Progenitor cell of endocrine pancreas (in vitro differentiated cells): Measurements from ENCODE around the gene TRIOBP. TPM values are rescaled to one million over a fixed set of nuclear protein-coding genes. Genes with fewer than 3 reads are reported as not detected.

Experiments used
- DNase-seq: peaks from one replicate; pipeline ENCODE4 v3.0.0; 2021; ENCODE audit warnings: low spot score; ENCODE audit not compliant: unreplicated experiment
- H3K27ac Mint-ChIP-seq: 2 replicates; pipeline ENCODE4 v1.8.0; 2021; ENCODE audit warnings: mild to moderate bottlenecking, moderate library complexity, mixed read lengths
- H3K27me3 Mint-ChIP-seq: 2 replicates; pipeline ENCODE4 v1.8.0; 2021; ENCODE audit warnings: mixed read lengths
- H3K36me3 Mint-ChIP-seq: 2 replicates; pipeline ENCODE4 v1.8.0; 2022; ENCODE audit warnings: mixed read lengths; ENCODE audit not compliant: insufficient read depth
- H3K4me1 Mint-ChIP-seq: 2 replicates; pipeline ENCODE4 v1.8.0; 2021; ENCODE audit warnings: low read depth, mixed read lengths
- H3K4me3 Mint-ChIP-seq: 2 replicates; pipeline ENCODE4 v1.8.0; 2021; ENCODE audit warnings: low read depth, mild to moderate bottlenecking, moderate library complexity, mixed read lengths
- H3K9me3 Mint-ChIP-seq: 2 replicates; pipeline ENCODE4 v1.8.0; 2021; ENCODE audit warnings: low read depth, mixed read lengths
- CTCF ChIP-seq: fragments of 200-600 bp; sonication (generic); IDR thresholded peaks from one replicate; pipeline ENCODE4 v1.5.0; 2021; ENCODE audit warnings: antibody characterized with exemption, mild to moderate bottlenecking; ENCODE audit not compliant: unreplicated experiment
- total RNA-seq: library from RNA; stranded (reverse); gene quantifications from 2 replicates; pipeline ENCODE4 v1.2.1, GENCODE V29; 2021

The TRIOBP gene
- total RNA-seq, 1 donor from 2014 or later, result 78.7 TPM

GRCh38 chr22:37681556-37682049 is 15.2 kb upstream of the TRIOBP start:
- no peaks in the 10 kb centered on the region for H3K9me3 Mint-ChIP-seq
- TF ChIP-seq CTCF, result peak; percentile 84
- H3K27me3 Mint-ChIP-seq, result peaks cover 14% of the 10 kb centered on the region
- no peaks in the 10 kb centered on the region for H3K36me3 Mint-ChIP-seq
- peaks cover 5% of the 10 kb centered on the region for H3K4me1 Mint-ChIP-seq
- H3K27ac Mint-ChIP-seq, result no peak overlapping the region
- peak; percentile 62 for DNase-seq
- no peak overlapping the region for H3K4me3 Mint-ChIP-seq

- H3K9me3 Mint-ChIP-seq, result no peaks in the 10 kb centered on the region
- no peak for TF ChIP-seq CTCF
- H3K27ac Mint-ChIP-seq, result no peak overlapping the region
- no peaks in the 10 kb centered on the region for H3K27me3 Mint-ChIP-seq
- H3K36me3 Mint-ChIP-seq, result peaks cover 1% of the 10 kb centered on the region
- peak overlapping the region; percentile 38 for H3K4me3 Mint-ChIP-seq
- no peak for DNase-seq
- peaks cover 12% of the 10 kb centered on the region for H3K4me1 Mint-ChIP-seq
Observed at GRCh38 chr22:37684803-37685615, 11.8 kb upstream of the TRIOBP start.

- no peak for TF ChIP-seq CTCF
- H3K4me1 Mint-ChIP-seq, result peaks cover 12% of the 10 kb centered on the region
- no peaks in the 10 kb centered on the region for H3K9me3 Mint-ChIP-seq
- H3K36me3 Mint-ChIP-seq, result peaks cover 2% of the 10 kb centered on the region
- H3K27me3 Mint-ChIP-seq, result no peaks in the 10 kb centered on the region
- peak; percentile 46 for DNase-seq
- H3K27ac Mint-ChIP-seq, result peak within 1 kb of the TSS; percentile 94
- H3K4me3 Mint-ChIP-seq, result peak within 1 kb of the TSS; percentile 95
Observed at GRCh38 chr22:37686002-37686982, 10.6 kb upstream of the TRIOBP start, which contains the start of gene NOL12. NOL12 (plus strand) TSS chr22:37686343; CDS start chr22:37686393, 50 bp downstream.

- TF ChIP-seq CTCF, result no peak
- H3K27me3 Mint-ChIP-seq, result no peaks in the 10 kb centered on the region
- DNase-seq, result no peak
- peaks cover 7% of the 10 kb centered on the region for H3K36me3 Mint-ChIP-seq
- H3K4me3 Mint-ChIP-seq, result no peak overlapping the region
- H3K4me1 Mint-ChIP-seq, result peaks cover 12% of the 10 kb centered on the region
- no peak overlapping the region for H3K27ac Mint-ChIP-seq
- no peaks in the 10 kb centered on the region for H3K9me3 Mint-ChIP-seq
Observed at GRCh38 chr22:37690407-37690806, 6.4 kb upstream of the TRIOBP start.
